NAMALWA (cell line): ENCODE results near the gene NSD2.

Source experiments
- DNase-seq: peaks from one replicate; pipeline ENCODE4 v3.0.0-alpha.2; 2015; ENCODE audit warnings: low spot score

NSD2 gene

GRCh38 chr4:1864076-1865008 is 6.9 kb upstream of the NSD2 start:
- no peak for DNase-seq

GRCh38 chr4:1866189-1866661 is 5.0 kb upstream of the NSD2 start:
- DNase-seq, result no peak

DNA sequence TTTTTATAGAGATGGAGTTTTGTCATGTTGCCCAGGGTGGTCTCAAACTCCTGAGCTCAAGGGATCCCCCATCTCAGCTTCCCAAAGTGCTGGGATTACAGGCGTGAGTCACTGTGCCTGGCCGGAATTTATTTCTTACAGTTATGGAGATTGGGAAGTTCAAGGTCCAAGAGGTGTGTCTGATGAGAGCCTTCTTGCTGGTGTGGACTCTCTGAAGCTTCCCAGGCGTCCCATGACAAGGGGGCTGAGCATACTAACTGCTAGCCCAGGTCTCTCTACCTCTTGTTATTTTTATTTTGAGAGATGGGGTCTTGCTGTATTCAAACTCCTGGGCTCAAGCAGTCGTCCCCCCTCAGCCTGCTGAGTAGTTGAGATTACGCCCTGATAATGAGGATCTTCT is 2.9 kb upstream of the NSD2 start:
- no peak for DNase-seq

- no peak for DNase-seq
Observed at GRCh38 chr4:1868912-1869311, 2.3 kb upstream of the NSD2 start.

GRCh38 chr4:1869530-1870327 is 1.5 kb upstream of the NSD2 start:
- no peak for DNase-seq

GRCh38 chr4:1870328-1870577 is 940 bp upstream of the NSD2 start:
- peak; percentile 87 for DNase-seq

DNA sequence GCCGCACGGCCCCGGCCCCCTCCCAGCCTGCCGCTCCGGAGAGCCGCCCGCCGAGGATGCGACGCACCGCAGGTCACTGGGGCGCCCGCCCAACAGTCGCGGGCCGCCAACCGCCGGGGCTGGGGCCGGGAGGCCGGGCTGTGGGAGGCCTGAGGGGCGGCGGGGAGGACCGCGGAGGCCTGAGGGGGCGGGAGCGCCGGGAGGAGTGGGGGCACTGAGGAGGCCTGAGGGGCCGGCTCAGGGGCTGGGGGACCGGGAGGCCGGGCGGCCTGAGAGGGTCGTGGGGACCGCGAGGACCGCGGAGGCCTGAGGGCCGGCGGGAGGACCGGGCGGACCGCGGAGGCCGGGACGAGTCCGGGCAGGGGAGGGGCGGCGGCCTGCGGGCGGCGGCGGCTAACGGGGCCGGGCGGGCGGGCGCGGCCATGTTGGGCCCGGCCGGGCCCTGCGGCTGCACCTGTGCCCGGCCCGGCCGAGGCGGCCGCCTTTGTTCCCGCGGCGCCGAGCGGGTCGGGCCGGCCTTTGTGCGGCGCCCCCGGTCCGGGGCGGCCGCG is 353 bp downstream of the NSD2 start:
- peak; percentile 51 for DNase-seq

DNA sequence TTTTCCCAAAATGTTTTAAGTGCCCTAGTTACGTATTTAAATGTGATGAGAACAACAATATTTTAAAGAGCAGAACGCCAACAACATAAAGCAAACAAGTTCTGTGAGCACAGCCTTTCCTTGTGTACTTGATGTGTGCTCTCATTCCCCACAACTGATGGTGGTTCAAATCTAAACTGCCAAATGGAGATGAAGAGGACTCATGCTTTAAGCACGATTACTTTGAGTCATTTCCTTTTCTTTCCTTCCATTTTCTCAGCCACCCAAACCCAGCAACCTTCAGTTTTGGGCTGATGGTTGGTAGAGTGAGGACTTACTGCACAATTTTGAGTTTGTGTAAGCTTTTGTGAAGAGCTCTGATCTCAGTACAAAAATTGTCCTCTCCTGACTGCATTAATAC is 1.7 kb downstream of the NSD2 start:
- DNase-seq, result peak; percentile 53

DNA sequence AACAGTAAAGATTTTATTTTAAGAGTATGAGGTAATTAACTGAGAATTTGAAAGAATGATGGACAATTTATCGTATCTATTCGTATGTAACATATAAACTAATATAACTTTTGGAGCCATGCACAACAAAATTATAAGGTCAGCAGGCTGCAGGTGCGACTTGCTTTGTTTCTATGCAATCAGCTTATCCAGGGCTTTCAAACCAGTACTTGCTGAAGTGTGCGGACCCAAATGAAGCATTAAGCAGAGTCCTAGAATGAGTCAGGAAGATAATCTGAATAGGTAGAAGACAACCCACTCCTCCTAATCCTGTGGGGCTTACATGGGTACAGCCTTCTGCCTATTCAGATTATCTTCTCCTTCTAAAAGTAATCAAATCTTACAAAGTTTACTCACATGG is 2.1 kb downstream of the NSD2 start:
- peak; percentile 24 for DNase-seq

DNA sequence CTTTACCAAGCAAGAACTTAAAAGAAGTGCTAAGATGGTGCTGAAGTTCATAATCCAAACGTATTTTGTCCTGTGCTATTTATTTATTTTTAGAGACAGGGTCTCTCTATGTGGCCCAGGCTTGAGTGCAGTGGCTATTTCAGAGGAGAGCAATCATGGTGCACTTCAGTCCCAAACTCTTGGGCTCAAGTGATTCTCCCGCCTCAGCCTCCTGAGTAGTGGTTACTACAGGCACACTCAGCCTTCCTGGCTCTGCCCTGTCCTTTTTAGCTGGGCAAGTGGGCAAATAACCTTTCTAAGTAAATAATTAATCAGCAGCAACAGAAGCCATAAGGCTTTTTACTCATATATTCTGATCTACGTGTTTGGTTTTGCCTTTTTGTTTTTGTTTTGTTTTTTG is 2.6 kb downstream of the NSD2 start:
- DNase-seq, result no peak

DNA sequence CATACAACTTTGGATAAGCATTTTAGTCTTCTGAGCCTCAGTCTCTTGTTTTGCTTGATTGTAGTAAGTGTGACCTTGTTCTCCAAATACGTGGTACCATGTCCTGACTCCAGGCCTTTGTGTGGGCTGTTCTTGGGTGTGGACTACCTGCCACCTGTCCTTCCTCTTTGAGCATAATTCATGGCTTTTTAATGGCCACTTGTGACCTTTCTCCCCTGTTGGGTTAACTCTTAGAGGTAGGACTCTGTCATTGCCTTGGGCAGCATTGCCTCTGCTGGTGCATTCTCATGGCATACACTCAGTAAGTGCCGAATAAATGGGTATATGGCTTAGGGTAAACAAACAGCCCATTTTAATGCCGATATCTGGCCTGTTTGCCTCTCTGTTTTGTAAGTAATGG is 3.0 kb downstream of the NSD2 start:
- DNase-seq, result no peak

DNA sequence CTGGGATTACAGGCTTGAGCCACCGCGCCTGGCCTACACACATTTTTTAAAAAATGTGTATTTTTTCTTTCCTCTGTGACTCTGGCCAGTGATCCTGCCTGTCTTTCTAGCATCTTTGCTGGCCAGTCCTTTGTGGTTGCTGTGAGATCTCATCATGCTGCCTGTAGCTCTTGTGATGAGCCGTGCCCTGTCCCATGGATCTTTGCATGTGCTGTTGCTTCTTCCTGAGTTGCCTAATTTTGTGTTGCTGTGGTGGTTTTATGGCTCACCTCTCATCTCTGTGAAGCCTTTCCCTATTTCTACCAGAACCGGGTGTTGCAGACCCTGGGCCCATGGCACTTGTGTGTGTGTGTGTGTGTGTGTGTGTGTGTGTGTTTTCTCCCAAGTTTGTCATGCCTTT is 8.3 kb downstream of the NSD2 start:
- DNase-seq, result no peak

- no peak for DNase-seq
Observed at GRCh38 chr4:1880332-1880731, 9.1 kb downstream of the NSD2 start.

DNA sequence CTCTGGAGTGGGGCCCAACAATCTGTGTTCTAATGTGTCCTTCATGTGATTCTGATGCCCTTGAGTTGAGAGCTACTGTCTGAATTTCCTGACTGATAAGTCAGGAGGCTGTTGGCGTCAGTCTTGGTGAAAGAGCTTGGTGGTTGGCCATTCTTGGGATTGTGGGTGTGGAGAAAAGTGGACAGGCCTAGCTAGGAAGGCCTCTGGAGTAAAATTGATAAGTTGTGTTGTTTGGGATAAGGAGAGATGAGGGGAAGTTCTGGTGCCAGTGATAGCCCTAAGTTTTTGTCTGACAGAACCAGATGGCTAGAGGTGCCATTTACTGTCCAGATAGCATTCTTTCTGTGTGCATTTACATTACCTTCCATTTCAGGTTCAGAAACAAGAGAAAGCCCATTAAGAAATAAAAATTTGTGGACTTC is 11.7 kb downstream of the NSD2 start:
- DNase-seq, result no peak

- no peak for DNase-seq
Observed at GRCh38 chr4:1883583-1883982, 12.4 kb downstream of the NSD2 start.

DNA sequence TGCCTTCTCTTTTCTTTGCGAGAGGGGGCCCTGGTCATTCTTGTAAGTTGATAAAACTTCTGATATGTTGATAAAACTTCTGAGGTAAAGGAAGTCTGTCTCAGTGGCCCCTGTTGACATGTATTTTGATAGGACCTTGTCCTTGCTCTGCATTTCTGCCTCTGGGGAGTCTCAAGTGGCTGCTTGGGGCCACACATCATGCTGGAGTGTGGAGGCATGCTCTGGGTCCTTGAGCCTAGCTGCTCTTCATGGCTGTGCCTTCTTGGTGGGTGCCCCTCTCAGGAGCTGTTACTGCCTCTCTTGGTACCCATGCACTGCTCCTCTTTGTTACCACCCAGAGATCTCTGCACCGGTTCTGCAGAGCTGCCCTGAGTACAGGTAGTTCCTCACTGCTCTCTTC is 14.2 kb downstream of the NSD2 start:
- no peak for DNase-seq

DNA sequence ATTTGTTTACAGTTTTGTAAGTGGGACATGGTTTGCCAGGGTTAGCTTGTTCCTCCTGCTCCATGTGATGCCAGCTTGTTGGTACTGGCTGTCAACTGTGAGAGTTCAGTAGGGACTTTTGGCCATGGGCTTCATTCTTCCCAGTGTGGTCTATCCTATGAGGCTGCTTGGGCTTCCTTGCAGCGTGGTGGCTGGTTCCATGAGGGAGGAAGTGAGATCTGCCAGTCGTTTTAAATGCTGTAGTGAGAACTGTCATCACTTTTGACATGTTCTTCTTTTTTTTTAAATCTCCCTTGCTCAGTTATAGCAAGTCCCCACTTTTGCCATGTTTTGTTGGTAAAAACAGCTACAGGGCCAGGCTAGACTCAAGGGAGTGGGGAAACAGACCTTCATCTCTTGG is 15.9 kb downstream of the NSD2 start:
- DNase-seq, result no peak

DNA sequence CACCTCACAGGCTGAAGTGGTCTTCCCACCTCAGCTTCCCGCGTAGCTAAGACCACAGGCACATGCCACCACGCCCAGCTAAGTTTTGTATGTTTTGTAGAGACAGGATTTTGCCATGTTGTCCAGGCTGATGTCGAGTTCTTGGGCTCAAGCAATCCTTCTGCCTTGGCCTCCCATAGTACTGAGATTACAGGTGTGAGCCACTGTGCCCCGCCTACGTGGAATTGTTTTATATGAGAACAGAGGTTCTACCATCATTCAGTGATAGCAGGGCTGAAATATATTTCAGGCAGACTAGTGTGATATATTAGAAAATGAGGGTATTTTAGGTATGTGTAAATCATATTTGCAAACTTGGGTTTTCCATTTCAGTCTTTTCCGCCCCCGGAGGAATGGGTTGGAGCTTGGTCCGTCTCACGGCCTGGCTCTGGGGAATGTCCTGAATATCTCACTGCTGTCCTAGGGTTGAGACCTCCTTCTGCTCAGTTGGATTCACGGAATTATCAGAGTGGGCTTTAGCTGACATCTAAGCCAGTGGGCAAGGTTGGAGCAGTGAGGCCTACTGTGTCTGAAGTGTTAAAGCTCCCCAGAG is 19.9 kb downstream of the NSD2 start:
- no peak for DNase-seq

DNA sequence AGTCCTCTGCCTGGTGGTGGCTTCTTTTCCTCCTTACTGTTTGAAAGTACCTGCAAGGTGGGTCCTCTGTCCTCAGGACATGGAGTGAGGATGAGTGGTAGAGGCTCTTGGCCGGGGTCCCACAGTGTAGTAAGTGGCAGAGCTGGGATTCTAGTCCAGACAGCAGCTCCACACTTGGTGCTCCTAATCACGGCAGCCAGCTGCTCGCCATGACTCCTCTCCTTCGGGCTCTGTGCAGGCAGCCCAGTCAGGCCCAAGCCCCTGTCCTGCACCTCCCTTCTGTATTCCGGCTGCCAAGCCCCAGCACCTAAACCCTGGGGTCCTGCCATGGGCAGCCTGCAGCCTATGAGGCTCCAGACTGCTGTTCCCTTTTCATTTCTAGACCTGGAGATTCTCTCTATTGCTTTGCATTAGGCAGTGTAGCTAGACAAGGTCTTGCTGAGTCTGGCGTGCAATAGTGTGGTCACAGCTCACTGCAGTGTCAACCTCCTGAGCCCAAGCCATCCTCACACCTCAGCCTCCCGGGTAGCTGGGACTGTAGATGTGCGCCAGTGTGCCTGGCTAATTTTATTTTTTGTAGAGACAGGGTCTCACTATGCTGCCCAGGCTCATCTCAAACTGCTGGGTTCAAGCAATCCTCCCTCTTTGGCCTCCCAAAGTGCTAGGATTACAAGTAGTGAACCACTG is 24.9 kb downstream of the NSD2 start:
- DNase-seq, result no peak

- no peak for DNase-seq
Observed at GRCh38 chr4:1896658-1896991, 25.4 kb downstream of the NSD2 start.

- no peak for DNase-seq
Observed at GRCh38 chr4:1898007-1898406, 26.8 kb downstream of the NSD2 start.

DNA sequence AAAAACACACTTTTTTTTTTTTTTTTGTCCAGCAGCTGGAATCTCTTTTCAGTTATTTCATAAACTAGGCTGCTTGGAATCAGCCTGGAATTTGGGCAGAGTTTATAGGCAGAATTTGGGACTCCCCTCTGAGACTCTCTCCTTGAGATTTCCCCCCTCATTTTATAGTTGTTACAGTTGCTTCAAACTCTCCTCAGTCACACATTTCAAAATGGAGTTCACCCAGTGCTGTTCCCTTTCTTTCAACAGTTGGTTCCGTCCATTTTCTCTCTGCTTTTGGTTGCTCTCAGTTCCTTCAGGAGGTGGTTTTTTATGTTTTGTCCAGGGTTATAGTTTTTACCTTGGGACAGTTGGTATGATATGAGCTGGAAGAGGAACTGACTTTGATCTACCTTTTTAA is 27.5 kb downstream of the NSD2 start:
- DNase-seq, result no peak
